B cell (primary cell): ENCODE data around the gene ITPR1.

Experiments used
- EZH2 ChIP-seq: IDR thresholded peaks from 2 replicates; pipeline ENCODE4 v1.6.1; 2012; ENCODE audit warnings: borderline replicate concordance, low read depth, mild to moderate bottlenecking, moderate library complexity, low read length; ENCODE audit not compliant: insufficient read depth, poor library complexity, severe bottlenecking
- TF ChIP-seq, protein P1 (sequence below): fragments of 200-600 bp; IDR thresholded peaks from one replicate; pipeline ENCODE4 v1.8.0; 2022; ENCODE audit warnings: antibody characterized with exemption, mild to moderate bottlenecking

- TF ChIP-seq, protein P1, sequence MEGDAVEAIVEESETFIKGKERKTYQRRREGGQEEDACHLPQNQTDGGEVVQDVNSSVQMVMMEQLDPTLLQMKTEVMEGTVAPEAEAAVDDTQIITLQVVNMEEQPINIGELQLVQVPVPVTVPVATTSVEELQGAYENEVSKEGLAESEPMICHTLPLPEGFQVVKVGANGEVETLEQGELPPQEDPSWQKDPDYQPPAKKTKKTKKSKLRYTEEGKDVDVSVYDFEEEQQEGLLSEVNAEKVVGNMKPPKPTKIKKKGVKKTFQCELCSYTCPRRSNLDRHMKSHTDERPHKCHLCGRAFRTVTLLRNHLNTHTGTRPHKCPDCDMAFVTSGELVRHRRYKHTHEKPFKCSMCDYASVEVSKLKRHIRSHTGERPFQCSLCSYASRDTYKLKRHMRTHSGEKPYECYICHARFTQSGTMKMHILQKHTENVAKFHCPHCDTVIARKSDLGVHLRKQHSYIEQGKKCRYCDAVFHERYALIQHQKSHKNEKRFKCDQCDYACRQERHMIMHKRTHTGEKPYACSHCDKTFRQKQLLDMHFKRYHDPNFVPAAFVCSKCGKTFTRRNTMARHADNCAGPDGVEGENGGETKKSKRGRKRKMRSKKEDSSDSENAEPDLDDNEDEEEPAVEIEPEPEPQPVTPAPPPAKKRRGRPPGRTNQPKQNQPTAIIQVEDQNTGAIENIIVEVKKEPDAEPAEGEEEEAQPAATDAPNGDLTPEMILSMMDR: no peak
- no peak for TF ChIP-seq EZH2
Measured at GRCh38 chr3:4696266-4696665, 203.1 kb downstream of the ITPR1 start.
